ENCODE results near the gene MDH1. TPM values are rescaled to one million over a fixed set of nuclear protein-coding genes. Genes with fewer than 3 reads are reported as not detected.
"Not testable (repeated sequence)": the region's sequence is repeated elsewhere in the genome, so short reads cannot be mapped to it uniquely, and the experiment has no call there.

Gene MDH1
- total RNA-seq, 2 donors from 2014 or later = 183 to 226 TPM

- H3K9me3 Mint-ChIP-seq; H3K4me1 Mint-ChIP-seq; H3K4me3 Mint-ChIP-seq; ATAC-seq (replicated peaks); H3K27ac Mint-ChIP-seq; H3K36me3 Mint-ChIP-seq (ENCODE audit: low read depth); H3K27me3 Mint-ChIP-seq: not testable (repeated sequence)
Measured at GRCh38 chr2:63573726-63574345, 14.9 kb upstream of the MDH1 start.

- no peak for ATAC-seq (replicated peaks)
- Mint-ChIP-seq H3K9me3 (no peaks in the 10 kb centered on the region), H3K27ac (no peak overlapping the region), H3K4me1 (peaks cover 6% of the 10 kb centered on the region), H3K4me3 (no peak overlapping the region), H3K27me3 (no peaks in the 10 kb centered on the region), H3K36me3 (ENCODE audit: low read depth) (peaks cover 5% of the 10 kb centered on the region)
Measured at GRCh38 chr2:63576546-63576945, 12.2 kb upstream of the MDH1 start.

GRCh38 chr2:63578767-63579166 is 10.0 kb upstream of the MDH1 start:
- Mint-ChIP-seq H3K9me3 (no peaks in the 10 kb centered on the region), H3K4me1 (peaks cover 9% of the 10 kb centered on the region), H3K36me3 (ENCODE audit: low read depth) (no peaks in the 10 kb centered on the region), H3K27ac (no peak overlapping the region), H3K27me3 (no peaks in the 10 kb centered on the region), H3K4me3 (no peak overlapping the region)
- ATAC-seq (replicated peaks) = no peak

GRCh38 chr2:63580651-63581297 is 8.0 kb upstream of the MDH1 start:
- Mint-ChIP-seq H3K4me1 (peaks cover 9% of the 10 kb centered on the region), H3K27me3 (no peaks in the 10 kb centered on the region), H3K4me3 (no peak overlapping the region), H3K27ac (no peak overlapping the region), H3K36me3 (ENCODE audit: low read depth) (no peaks in the 10 kb centered on the region), H3K9me3 (no peaks in the 10 kb centered on the region)
- ATAC-seq (replicated peaks) = no peak

GRCh38 chr2:63581298-63581961 is 7.3 kb upstream of the MDH1 start:
- peaks cover 9% of the 10 kb centered on the region for H3K4me1 Mint-ChIP-seq
- no peaks in the 10 kb centered on the region for H3K36me3 Mint-ChIP-seq (ENCODE audit: low read depth)
- no peaks in the 10 kb centered on the region for H3K27me3 Mint-ChIP-seq
- H3K9me3 Mint-ChIP-seq = no peaks in the 10 kb centered on the region
- no peak for ATAC-seq (replicated peaks)
- no peak overlapping the region for H3K27ac Mint-ChIP-seq
- H3K4me3 Mint-ChIP-seq = no peak overlapping the region

- H3K4me3 Mint-ChIP-seq = no peak overlapping the region
- no peaks in the 10 kb centered on the region for H3K9me3 Mint-ChIP-seq
- H3K4me1 Mint-ChIP-seq = peaks cover 18% of the 10 kb centered on the region
- H3K27ac Mint-ChIP-seq = no peak overlapping the region
- H3K27me3 Mint-ChIP-seq = no peaks in the 10 kb centered on the region
- no peaks in the 10 kb centered on the region for H3K36me3 Mint-ChIP-seq (ENCODE audit: low read depth)
- ATAC-seq (replicated peaks) = no peak
Measured at GRCh38 chr2:63582873-63583272, 5.9 kb upstream of the MDH1 start.

- peaks cover 27% of the 10 kb centered on the region for H3K4me1 Mint-ChIP-seq
- peak overlapping the region; percentile 96 for H3K4me3 Mint-ChIP-seq
- H3K36me3 Mint-ChIP-seq (ENCODE audit: low read depth) = peaks cover 38% of the 10 kb centered on the region
- H3K27ac Mint-ChIP-seq = peak overlapping the region; percentile 98
- ATAC-seq (replicated peaks) = no peak
- H3K9me3 Mint-ChIP-seq = no peaks in the 10 kb centered on the region
- no peaks in the 10 kb centered on the region for H3K27me3 Mint-ChIP-seq
Measured at GRCh38 chr2:63587814-63588384, 864 bp upstream of the MDH1 start.

- Mint-ChIP-seq H3K36me3 (ENCODE audit: low read depth) (peaks cover 53% of the 10 kb centered on the region), H3K4me1 (peaks cover 34% of the 10 kb centered on the region), H3K27me3 (no peaks in the 10 kb centered on the region), H3K4me3 (peak overlapping the region; percentile 96), H3K27ac (peak overlapping the region; percentile 98), H3K9me3 (no peaks in the 10 kb centered on the region)
- ATAC-seq (replicated peaks) = peak; percentile 5
Measured at GRCh38 chr2:63589148-63589958, 590 bp downstream of the MDH1 start.

- ATAC-seq (replicated peaks) = no peak
- H3K4me3 Mint-ChIP-seq = peak overlapping the region; percentile 96
Measured at GRCh38 chr2:63590626-63591408, 2.1 kb downstream of the MDH1 start.

GRCh38 chr2:63591566-63592175 is 2.9 kb downstream of the MDH1 start:
- peak overlapping the region; percentile 96 for H3K4me3 Mint-ChIP-seq
- ATAC-seq (replicated peaks) = no peak
- no peaks in the 10 kb centered on the region for H3K27me3 Mint-ChIP-seq
- peak overlapping the region; percentile 48 for H3K27ac Mint-ChIP-seq
- peaks cover 76% of the 10 kb centered on the region for H3K36me3 Mint-ChIP-seq (ENCODE audit: low read depth)
- H3K9me3 Mint-ChIP-seq = no peaks in the 10 kb centered on the region
- peaks cover 33% of the 10 kb centered on the region for H3K4me1 Mint-ChIP-seq

More at GRCh38 chr2:63590626-63591408, 2.1 kb downstream of the MDH1 start:
- Mint-ChIP-seq H3K27me3 (no peaks in the 10 kb centered on the region), H3K4me1 (peaks cover 34% of the 10 kb centered on the region), H3K27ac (peak overlapping the region; percentile 98), H3K36me3 (ENCODE audit: low read depth) (peaks cover 67% of the 10 kb centered on the region), H3K9me3 (no peaks in the 10 kb centered on the region)

GRCh38 chr2:63594660-63595059 is 5.9 kb downstream of the MDH1 start:
- Mint-ChIP-seq H3K27me3 (no peaks in the 10 kb centered on the region), H3K9me3 (no peaks in the 10 kb centered on the region), H3K4me3 (no peak overlapping the region), H3K4me1 (peaks cover 25% of the 10 kb centered on the region), H3K27ac (no peak overlapping the region), H3K36me3 (ENCODE audit: low read depth) (peaks cover 90% of the 10 kb centered on the region)
- no peak for ATAC-seq (replicated peaks)

- H3K27me3 Mint-ChIP-seq = no peaks in the 10 kb centered on the region
- peaks cover 12% of the 10 kb centered on the region for H3K4me1 Mint-ChIP-seq
- ATAC-seq (replicated peaks) = no peak
- H3K4me3 Mint-ChIP-seq = no peak overlapping the region
- no peak overlapping the region for H3K27ac Mint-ChIP-seq
- no peaks in the 10 kb centered on the region for H3K9me3 Mint-ChIP-seq
- peaks cover 92% of the 10 kb centered on the region for H3K36me3 Mint-ChIP-seq (ENCODE audit: low read depth)
Measured at GRCh38 chr2:63596401-63596883, 7.7 kb downstream of the MDH1 start.

- no peak overlapping the region for H3K27ac Mint-ChIP-seq
- peaks cover 2% of the 10 kb centered on the region for H3K4me1 Mint-ChIP-seq
- ATAC-seq (replicated peaks) = no peak
- H3K27me3 Mint-ChIP-seq = no peaks in the 10 kb centered on the region
- peaks cover 98% of the 10 kb centered on the region for H3K36me3 Mint-ChIP-seq (ENCODE audit: low read depth)
- no peak overlapping the region for H3K4me3 Mint-ChIP-seq
- no peaks in the 10 kb centered on the region for H3K9me3 Mint-ChIP-seq
Measured at GRCh38 chr2:63598981-63599380, 10.2 kb downstream of the MDH1 start.

Data from activated T-helper 17 cell treated with anti-CD3 and anti-CD28 coated beads, Interleukin-2, amount 50 U/mL, for 72 hours (primary cell).